GM12892 (cell line): Measurements from ENCODE around the gene GPC5.

Experiments used
- POLR2A ChIP-seq: IDR thresholded peaks from 2 replicates; pipeline ENCODE4 v1.6.1; 2011; ENCODE audit warnings: low read depth, low read length, control low read depth
- POLR2AphosphoS5 ChIP-seq: IDR thresholded peaks from 2 replicates; pipeline ENCODE4 v1.6.1; 2011; ENCODE audit warnings: low read depth, low read length, control low read depth

DNA sequence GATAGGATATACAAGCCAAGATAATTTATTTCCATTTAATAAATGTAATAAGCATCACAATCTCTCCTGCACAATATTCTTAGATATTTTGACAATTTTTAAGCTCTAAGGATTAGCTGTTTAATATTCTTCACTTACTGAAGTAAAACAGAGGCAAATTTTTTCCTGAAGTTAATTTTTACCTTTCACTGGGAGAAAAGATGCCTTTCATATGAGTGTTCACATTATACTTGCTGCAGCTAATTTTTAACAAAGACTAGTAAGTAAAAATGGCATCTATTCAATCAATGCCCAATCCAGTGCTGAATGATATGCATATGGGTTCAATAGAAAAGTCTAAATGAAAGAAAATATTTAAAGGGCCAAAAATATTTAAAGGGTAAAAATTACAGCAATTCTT is 1451.0 kb downstream of the GPC5 start:
- no peak for TF ChIP-seq POLR2AphosphoS5
- TF ChIP-seq POLR2A: no peak
